PC-3 (cell line): ENCODE measurements around the gene CTSG.

Source experiments
- CTCF ChIP-seq: fragments of 300-600 bp; sonication (generic); conservative IDR thresholded peaks from 2 replicates; pipeline ENCODE4 v1.5.1; 2017; ENCODE audit warnings: antibody characterized with exemption, low read depth, mild to moderate bottlenecking, low read length
- EZH2phosphoT487 ChIP-seq: fragments of 300-600 bp; sonication (generic); IDR thresholded peaks from 2 replicates; pipeline ENCODE4 v1.6.1; 2018; ENCODE audit warnings: mild to moderate bottlenecking, antibody characterized with exemption, low read length, borderline replicate concordance

GRCh38 chr14:24566318-24566717 lies 9.7 kb downstream of the CTSG start:
- TF ChIP-seq CTCF (no peak), EZH2phosphoT487 (no peak)
